HG02763 (cell line): ENCODE data around the gene CSF3R.
"Not testable (repeated sequence)": the region's sequence is repeated elsewhere in the genome, so short reads cannot be mapped to it uniquely, and the experiment has no call there.

Experiments
- ATAC-seq: cut with Tn5 transposase; IDR thresholded peaks from one replicate; pipeline ENCODE4 v1.9.1; 2021; ENCODE audit warnings: mild to moderate bottlenecking, moderate library complexity; ENCODE audit not compliant: unreplicated experiment

The CSF3R gene

DNA sequence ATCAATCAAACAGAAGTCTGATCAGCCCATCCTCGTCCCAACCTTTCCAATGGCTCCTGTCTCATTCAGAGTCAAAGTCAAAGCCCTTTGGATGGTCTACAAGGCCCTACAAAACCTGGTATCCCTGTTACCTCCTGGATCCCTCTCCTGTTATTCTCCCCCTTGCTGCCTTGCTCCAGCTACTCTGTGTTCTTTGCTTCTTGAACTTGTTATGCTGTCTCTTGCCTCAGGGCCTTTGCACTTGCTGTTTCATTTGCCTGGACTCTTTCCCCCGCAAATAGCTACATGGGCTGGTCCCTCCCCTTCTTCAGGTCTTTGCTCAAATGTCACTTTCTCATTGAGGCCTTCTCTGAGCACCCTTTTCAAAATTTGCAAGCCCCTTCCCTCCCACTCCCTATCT, 1.4 kb upstream of the CSF3R start:
- ATAC-seq = no peak

DNA sequence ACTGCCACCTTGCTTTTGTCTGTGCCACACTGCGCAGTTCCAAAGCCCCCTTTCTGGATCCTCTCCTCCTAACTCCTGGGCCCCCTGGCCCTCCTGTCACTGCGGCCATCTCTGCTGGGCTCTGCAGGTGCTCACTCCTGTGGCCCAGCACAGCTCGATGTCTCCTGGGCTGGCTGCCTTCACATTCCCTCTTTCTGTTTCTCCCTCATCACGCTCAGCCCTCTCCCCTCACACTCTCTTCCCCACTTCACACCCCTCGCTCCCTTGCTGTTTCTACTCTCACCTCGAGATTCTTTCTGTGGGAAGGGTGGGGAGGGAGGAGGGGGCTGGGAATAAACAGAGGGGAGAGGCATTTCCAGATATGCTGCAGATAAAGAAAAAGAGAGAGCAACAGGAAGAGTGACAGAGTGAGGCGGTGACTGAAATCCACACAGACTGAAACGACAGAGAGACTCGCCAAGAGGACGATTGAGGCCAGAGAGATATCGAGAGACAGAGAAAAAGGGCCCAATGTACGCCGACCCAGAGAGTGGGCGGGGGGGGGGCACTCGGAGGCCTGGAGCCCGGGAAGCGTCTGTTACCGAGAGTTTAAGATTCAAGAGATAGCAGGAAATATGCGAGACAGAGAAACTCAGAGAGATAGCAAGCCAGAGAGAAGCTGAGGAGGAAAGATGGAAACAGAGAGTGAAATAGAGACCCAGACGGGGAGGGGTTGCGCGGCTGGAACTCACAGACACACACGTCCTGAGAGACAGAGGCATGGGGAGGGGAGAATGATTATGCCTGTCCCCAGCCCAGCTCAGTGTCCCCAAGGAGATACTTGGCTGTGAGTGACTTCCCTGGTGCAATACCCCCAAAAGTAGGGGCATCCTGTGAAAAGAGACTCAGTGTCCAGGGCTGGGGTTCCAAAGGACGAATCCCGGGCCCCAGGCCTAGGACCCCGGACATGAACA, 666 bp downstream of the CSF3R start:
- ATAC-seq = no peak

DNA sequence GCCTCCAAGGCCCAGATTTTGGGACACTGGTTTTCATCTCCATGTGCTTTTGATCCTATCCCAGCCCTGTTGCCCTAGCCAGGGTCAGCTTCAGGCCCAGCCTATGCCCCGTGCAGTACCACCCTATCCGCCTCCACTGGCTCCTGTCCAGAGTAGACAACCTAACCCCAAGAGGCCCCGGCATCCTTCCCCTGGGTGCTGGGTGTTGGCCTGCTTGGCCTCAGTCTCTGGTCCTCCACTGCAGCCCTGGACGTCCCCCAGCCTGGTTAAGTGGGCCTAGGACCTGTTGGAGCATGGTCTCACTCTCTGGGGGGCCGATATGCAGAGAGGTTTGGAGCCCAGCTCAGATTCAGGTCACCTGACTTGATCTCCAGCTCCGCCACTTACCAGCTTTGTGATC, 1.6 kb downstream of the CSF3R start:
- no peak for ATAC-seq

DNA sequence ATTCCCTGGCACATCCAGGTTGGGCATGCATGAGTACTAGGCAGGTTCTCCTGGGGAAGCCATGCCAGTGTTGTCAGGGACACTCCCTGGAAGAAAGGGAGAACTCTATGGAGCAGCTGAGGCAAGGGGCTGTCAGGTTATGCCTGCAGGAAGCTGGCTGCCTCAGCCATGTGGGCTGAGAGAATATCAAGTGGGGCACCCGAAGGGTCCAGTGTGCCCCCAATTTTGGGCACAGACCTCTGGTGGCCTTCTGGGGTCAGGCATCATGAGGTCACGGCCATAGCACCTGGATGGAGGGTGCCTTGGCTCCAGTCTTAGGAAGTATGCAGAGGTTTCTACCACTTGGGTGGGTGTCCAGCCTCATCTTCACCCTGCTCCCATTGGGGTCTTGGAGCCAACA, 2.6 kb downstream of the CSF3R start:
- ATAC-seq = no peak

GRCh38 chr1:36479505-36480051, 3.1 kb downstream of the CSF3R start:
- ATAC-seq = no peak

DNA sequence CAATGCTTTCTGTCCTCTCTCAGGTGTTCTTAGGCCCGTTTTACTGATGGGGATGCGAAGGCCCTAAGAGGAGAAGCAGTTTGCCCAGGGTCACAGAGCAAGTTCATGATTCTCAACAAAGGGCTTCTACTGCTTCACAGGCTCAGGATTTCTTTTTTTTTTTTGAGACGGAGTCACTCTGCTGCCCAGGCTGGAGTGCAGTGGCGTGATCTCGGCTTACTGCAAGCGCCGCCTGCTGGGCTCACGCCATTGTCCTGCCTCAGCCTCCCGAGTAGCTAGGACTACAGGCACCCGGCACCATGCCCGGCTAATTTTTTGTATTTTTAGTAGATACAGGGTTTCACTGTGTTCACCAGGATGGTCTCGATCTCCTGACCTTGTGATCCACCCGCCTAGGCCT, 5.1 kb downstream of the CSF3R start:
- ATAC-seq = not testable (repeated sequence)

- no peak for ATAC-seq
Measured at GRCh38 chr1:36476945-36477344, 5.8 kb downstream of the CSF3R start.

DNA sequence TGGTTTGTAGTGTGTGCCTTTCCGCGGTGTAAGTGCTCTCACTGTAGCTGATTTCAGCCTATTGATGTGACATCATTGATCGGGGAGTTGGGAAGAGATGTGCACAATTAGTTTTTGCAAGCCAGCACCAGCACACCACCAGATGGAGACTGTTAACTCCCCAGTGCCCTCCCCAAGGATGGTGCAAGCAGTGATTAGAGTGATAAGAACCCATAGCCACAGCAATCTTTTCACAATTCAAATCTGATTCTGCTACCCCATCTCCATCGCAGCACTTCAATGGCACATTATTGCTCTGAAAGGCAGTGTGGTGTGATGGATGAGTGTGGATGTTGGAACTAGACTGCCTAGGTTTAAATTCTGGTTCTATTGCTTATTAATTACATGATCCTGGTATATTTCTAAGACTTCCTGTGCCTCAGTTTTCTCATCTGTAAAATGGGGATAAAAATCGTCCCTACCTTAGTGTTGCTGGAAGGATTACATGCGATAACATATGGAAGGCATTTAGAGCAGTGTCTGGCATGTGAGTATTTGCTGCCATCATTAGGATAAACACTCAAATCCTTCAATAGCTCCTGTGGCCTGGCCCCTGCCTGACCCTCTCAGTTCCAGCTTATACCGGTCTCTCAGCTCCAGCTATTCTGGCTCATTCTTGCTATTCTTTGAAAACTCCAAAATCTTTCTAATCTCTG, 6.7 kb downstream of the CSF3R start:
- no peak for ATAC-seq

GRCh38 chr1:36475341-36475740, 7.4 kb downstream of the CSF3R start:
- ATAC-seq = no peak

DNA sequence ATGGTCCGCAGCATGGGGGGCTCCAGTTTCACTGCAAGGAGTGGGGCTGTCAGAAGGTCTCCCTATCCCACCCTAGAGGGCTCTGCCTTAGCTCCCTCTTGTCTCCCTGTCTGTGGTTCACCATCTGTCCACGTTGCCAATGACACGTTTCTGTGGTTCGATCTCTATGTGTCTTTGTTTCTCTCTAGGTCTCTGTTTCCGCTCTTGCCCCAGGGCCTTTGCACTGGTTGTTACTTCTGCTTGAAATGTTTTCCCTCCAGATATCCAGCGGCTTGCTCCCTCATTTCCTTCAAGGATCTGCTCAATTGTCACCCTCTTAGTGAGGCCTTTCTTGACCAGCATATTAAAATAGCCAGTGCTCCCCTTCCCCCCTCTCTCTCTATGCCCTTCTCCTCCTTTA, 10.1 kb downstream of the CSF3R start:
- no peak for ATAC-seq

DNA sequence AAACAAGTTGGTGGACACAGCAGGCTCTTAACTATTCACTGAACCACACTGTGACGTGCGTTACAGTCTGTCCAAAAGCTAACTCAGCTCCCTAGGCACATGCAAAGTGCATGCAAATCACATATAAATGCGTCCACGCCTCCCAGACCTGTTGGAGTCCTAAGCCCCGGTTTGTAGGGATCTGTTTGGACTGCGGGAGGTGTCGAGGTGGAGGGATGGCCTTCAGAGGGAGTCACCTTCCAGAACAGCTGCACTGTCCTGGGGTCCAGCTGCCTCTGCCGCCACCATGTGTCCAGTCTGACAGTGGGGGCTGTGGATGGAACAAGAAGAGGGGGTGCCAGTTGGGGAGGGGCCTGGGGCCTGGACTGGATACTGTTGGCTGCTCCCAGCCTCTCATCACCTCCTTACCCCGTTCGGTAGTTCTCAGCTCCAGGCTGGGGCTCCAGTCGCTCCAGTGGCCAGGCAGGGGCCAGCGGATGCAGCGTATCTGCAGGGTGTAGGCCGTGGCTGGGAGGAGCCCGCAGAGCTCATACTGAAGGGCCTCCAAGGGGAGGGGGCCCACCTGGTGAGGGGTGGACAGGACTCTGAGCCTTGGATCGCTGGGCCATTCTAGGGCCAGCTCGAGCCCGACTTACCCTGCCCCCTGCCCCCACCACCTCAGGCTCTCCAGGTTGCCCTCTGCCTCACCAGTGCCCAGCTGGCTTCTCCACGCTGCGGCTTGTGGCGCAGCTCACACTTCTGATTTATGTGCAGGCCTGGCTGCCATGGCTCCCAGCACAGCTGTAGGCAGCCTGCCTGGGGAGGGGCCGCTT, 10.7 kb downstream of the CSF3R start:
- no peak for ATAC-seq

DNA sequence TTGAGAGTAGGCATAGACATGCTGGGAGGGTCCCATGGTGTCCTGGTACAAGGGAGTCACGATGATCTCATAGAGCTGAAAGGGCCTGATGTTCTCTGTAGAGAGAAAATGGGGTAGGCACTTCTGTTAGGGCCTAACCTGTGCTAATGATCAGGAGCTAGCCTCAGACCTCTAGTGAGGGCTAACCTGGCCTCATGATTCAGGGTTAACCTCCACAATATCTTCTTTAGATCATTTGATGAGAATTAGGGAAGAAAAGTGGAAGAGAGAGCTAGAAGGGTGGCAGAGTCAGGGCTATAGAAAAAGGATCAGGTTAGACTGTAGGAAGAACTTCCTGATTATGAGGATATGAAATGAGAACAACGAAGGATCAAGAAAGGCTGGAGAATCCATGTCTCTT, 13.6 kb downstream of the CSF3R start:
- no peak for ATAC-seq

DNA sequence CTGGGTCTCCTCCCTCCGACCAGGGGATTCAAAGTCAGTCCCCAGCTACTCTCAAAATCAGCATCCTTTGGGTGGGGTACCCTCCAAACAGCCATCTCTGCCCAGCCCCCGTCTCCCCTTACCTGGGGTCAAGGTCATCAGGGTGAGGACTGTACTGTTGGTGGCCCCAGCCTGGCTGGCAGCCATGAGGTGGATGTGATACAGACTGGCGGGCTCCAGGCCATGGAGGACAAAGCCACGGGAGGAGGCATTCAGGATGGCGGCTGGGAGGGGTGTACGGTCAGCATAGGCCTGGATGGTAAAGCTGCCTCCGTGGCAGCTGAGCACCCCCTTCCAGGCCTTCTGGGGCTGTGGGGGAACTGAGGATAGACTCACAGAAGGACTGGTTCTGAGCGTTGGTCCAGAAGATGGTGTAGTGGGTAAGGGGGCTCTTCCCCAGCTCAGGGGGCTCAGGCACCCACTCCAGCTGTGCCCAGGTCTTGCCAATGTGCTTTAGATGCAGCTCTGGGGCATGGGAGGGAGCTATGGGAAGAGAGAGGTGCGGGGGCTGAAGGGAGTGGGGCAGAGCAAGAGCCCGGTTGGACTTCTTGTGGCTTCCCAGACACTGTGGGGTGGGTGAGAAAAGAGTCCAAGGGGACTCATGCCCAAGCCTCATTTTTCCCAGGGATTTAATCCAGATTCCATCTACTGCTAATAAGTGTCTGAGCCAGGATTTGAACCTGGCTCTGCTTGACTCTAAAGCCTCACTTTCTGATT, 14.8 kb downstream of the CSF3R start:
- ATAC-seq = no peak

GRCh38 chr1:36467027-36467410, 15.7 kb downstream of the CSF3R start:
- ATAC-seq = no peak

DNA sequence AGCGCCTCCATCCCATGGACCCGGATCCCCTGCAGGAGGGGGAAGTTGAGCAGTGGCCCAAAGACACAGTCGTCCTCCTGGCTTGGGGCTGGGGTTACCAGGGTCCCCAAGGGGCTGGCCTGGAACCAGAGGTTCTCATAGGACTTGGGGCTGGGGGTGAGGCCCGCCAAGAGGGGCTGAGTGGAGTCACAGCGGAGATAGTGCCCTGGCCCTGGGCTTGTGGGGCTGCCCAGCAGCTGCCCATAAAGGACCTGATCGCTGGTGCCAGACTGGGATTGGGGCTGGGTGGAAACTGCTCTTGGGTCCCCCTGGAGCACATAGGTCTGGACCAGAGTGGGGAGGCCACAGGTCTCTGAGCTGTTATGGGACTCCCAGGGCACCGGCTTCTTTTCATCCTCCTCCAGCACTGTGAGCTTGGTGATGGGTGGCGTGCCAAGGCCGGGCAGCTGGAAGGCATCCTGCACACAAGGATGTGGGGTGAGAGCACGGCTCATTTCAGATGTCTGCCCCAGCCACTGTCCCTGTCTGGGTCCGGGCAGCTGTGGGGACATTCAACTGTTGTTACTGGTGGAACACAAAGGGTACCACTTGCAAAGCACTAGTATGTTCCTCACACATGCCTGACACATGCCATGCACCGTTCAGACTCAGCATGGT, 16.2 kb downstream of the CSF3R start:
- no peak for ATAC-seq

GRCh38 chr1:36465731-36466369, 16.9 kb downstream of the CSF3R start:
- ATAC-seq = no peak

DNA sequence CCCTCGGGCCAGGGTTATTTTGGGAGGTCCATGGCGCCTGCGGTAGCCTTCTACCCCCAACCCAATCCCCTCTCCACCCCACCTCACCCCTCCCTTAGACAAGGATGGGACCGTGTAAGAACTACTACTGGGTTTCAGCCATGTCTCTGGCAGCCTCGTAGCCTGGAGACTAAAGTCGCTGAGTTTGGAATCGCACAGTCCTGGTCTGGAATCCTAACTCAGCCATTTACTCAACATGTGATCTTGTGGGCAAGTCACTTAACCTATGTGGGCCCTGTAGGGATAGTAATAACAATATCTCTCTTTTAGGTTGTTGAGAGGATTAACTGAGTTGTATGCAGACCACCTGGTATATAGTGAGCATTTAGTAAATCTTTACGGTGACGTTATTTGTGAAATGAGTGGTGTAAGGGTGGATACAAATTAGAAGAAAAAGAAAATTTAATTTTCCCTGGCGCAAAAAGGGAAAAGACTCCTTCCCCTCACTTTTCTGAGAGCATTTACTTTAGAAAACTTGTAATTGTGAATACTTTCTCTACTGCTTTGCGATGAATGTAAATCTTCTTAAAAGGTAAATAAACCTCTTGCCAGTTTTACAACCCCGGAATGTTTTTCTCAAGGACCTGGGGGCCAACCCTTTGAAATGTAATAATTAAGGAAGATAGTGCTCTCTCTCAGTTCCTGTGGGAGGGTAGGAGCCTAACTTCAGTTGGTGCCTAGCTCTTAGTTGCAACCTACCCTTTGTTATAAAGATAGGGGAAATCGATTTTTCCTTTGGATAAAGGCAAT, 17.9 kb downstream of the CSF3R start:
- no peak for ATAC-seq

DNA sequence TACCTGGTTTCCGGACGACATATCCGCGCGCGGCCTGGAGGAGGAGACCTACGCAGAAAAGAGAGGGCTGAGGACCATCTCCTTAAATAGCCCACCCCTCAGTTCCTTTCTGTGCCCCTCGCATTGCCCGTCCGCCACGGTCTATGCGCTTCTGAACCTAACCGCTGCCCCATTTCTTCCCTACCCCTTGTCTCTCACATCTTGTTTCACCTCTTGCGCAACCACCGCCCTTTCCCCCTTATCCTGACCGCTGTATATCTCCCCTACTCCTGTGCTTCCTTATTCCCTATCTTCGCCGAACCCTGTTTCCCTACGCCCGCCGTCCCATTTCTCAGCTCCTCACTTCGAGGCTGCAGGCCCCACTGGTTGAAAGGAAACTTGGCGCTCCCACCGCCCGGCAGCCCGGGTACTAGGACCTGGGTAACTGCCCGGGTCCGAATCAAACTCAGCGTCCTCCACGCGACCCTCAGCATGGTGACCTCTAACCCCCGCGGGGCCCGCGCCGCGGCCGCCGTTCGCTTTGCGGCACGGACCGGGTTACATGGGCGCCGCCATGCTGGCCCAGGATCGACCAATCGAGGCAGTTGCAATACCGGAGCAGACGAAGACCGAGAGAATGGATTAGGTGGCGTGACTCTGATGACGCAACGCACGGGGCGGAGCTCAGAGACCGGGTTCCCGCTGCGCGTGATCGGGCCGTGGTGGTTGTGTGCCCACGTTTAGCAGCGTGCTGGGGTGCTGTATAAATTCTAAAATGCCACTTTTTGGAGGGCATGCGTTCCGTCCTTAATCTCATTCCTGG, 18.7 kb downstream of the CSF3R start, which contains the start of gene MRPS15:
TSS of gene MRPS15 (minus strand) at position 582 of the 802 bp plus-strand sequence. CDS start at position 473, 109 bp downstream.
- ATAC-seq = peak; percentile 86
